ENCODE measurements around the gene SPRED1.

GRCh38 chr15:38225381-38225780 is 27.3 kb upstream of the SPRED1 start:
- TF ChIP-seq CTCF (IDR thresholded peaks at IDR 0.05) = no peak
- TF ChIP-seq REST (IDR thresholded peaks at IDR 0.05; ENCODE audit: insufficient read depth in 1 of 2, low read depth in 2 of 2, low read length in 1 of 2) = no peak

All from Panc1 (cell line).